Measurements from ENCODE around the gene ODAD3.

DNA sequence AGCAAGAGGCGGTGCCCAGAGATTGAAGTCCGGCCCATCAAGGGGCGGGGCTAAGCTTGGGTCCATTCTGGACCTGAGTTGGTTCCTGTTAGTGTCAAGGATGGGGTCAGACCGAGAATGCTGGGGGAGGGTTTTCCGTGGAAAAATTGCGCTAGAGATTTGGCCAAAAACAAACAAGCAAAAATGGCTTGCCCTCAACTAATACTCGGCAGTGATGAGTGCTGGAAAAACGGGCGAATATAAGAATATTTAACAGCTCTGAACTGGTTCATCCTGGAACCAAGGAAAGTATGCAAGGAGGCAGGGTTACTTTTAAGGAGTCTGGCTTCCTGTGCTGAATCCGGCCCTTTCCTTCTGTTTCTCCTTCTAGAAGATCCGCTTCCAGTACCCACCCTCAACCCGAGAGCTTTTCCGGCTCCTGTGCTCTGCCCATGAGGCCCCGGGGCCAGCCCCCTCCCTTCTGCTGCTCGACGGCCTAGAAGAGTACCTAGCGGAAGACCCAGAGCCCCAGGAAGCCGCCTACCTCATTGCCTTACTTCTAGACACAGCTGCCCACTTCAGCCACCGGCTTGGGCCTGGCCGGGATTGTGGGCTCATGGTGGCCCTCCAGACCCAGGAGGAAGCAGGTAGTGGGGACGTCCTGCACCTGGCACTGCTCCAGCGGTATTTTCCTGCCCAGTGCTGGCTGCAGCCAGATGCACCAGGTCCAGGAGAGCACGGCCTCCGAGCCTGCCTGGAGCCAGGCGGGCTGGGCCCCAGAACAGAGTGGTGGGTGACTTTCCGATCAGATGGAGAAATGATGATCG is 59.6 kb downstream of the ODAD3 start:
- TF ChIP-seq POLR2AphosphoS5 (IDR thresholded peaks at IDR 0.05; ENCODE audit: borderline replicate concordance, low read depth, low read length) = no peak
- no peak for TF ChIP-seq EZH2 (IDR thresholded peaks at IDR 0.05)
